HEK293T (cell line): ENCODE data around the gene USP33.

ENCODE experiments used
- ARNT ChIP-seq: fragments of 450-650 bp; IDR thresholded peaks from 2 replicates; pipeline ENCODE4 v1.6.1; 2017; ENCODE audit warnings: mild to moderate bottlenecking
- BHLHE40 ChIP-seq: fragments of 450-650 bp; IDR thresholded peaks from 2 replicates; pipeline ENCODE4 v1.6.1; 2016; ENCODE audit warnings: mild to moderate bottlenecking, moderate library complexity, borderline replicate concordance
- ELF4 ChIP-seq: fragments of 450-650 bp; IDR thresholded peaks from 2 replicates; pipeline ENCODE4 v1.6.1; 2017; ENCODE audit warnings: antibody characterized with exemption
- FOXA1 ChIP-seq: fragments of 450-650 bp; IDR thresholded peaks from 2 replicates; pipeline ENCODE4 v1.6.1; 2016; ENCODE audit warnings: mild to moderate bottlenecking
- FOXK2 ChIP-seq: fragments of 450-650 bp; IDR thresholded peaks from 2 replicates; pipeline ENCODE4 v1.6.1; 2016; ENCODE audit warnings: mild to moderate bottlenecking
- FOXM1 ChIP-seq: fragments of 450-650 bp; IDR thresholded peaks from 2 replicates; pipeline ENCODE4 v1.6.1; 2017; ENCODE audit warnings: mild to moderate bottlenecking, borderline replicate concordance
- L3MBTL2 ChIP-seq: fragments of 450-650 bp; conservative IDR thresholded peaks from 2 replicates; pipeline ENCODE4 v1.6.1; 2016; ENCODE audit warnings: mild to moderate bottlenecking
- SP1 ChIP-seq: fragments of 450-650 bp; IDR thresholded peaks from 2 replicates; pipeline ENCODE4 v1.6.1; 2017
- SUZ12 ChIP-seq: fragments of 450-650 bp; IDR thresholded peaks from 2 replicates; pipeline ENCODE4 v1.6.1; 2016; ENCODE audit warnings: mild to moderate bottlenecking
- TARDBP ChIP-seq: fragments of 450-650 bp; IDR thresholded peaks from 2 replicates; pipeline ENCODE4 v1.6.1; 2016

GRCh38 chr1:77655431-77655974, 104.1 kb downstream of the USP33 start:
- TF ChIP-seq FOXM1 (no peak), BHLHE40 (no peak), FOXK2 (no peak), SUZ12 (no peak), L3MBTL2 (no peak), TARDBP (no peak), ARNT (no peak), SP1 (no peak), ELF4 (no peak), FOXA1 (no peak)
